Thymus (tissue), 11 donors: Measurements from ENCODE around the gene S1PR3. TPM values are rescaled to one million over a fixed set of nuclear protein-coding genes. Genes with fewer than 3 reads are reported as not detected.

Experiments used
- DNase-seq, 9 donors: peaks; one replicate each; pipeline ENCODE4 v3.0.0-alpha.2; 2013; ENCODE audit warnings: low spot score in 9 of 9, low read depth in 6 of 9, missing footprints in 1 of 9
- H3K27ac ChIP-seq, 2 donors: one replicate each; pipeline ENCODE4 v1.5.1; 2013; ENCODE audit warnings: control low read depth in 1 of 2, low read depth in 1 of 2, low read length in 1 of 2, mild to moderate bottlenecking in 1 of 2, moderate library complexity in 1 of 2
- H3K27me3 ChIP-seq, 2 donors: one replicate each; pipeline ENCODE4 v1.5.1; 2013; ENCODE audit warnings: low read length in 1 of 2; ENCODE audit not compliant: control insufficient read depth in 2 of 2, insufficient read depth in 1 of 2
- H3K36me3 ChIP-seq, 2 donors: one replicate each; pipeline ENCODE4 v1.5.1; 2013; ENCODE audit warnings: low read length in 1 of 2, mild to moderate bottlenecking in 1 of 2, moderate library complexity in 1 of 2; ENCODE audit not compliant: control insufficient read depth in 2 of 2, insufficient read depth in 2 of 2
- H3K4me1 ChIP-seq, 2 donors: one replicate each; pipeline ENCODE4 v1.5.1; 2013; ENCODE audit warnings: low read length in 2 of 2; ENCODE audit not compliant: control insufficient read depth in 2 of 2, insufficient read depth in 2 of 2
- H3K4me3 ChIP-seq, 2 donors: one replicate each; pipeline ENCODE4 v1.5.1; 2013; ENCODE audit warnings: low read length in 2 of 2, control low read depth in 1 of 2, mild to moderate bottlenecking in 1 of 2
- H3K9me3 ChIP-seq, 2 donors: one replicate each; pipeline ENCODE4 v1.5.1; 2013; ENCODE audit warnings: low read length in 1 of 2, mild to moderate bottlenecking in 1 of 2; ENCODE audit not compliant: control insufficient read depth in 2 of 2, insufficient read depth in 1 of 2
- WGBS: extraction: QIAGEN DNeasy Blood & Tissue Kit; methylation state at CpG from one replicate; pipeline ENCODE4 v1.1.7; 2013; 5-methylcytosine and 5-hydroxymethylcytosine counted together
- polyA plus RNA-seq: library from polyadenylated mRNA; stranded (reverse); fragments of 200-250 nt; gene quantifications from one replicate; pipeline ENCODE4 v1.2.3, GENCODE V29; 2013
- total RNA-seq: library from RNA; stranded (reverse); fragments of 120-200 nt; gene quantifications from one replicate; pipeline ENCODE4 v1.2.4, GENCODE V29; 2013
- donor health status: healthy.

The S1PR3 gene
- total and polyA plus RNA-seq, 2 donors, result 4.7 to 5.9 TPM

GRCh38 chr9:89008744-89009545, 17.7 kb downstream of the S1PR3 start:
- no peaks in the 10 kb centered on the region for H3K27me3 ChIP-seq
- no peak overlapping the region for H3K27ac ChIP-seq
- H3K4me3 ChIP-seq, result no peak overlapping the region
- 69% methylated on average over 12 of the region's 12 CpGs for WGBS
- no peaks in the 10 kb centered on the region for H3K4me1 ChIP-seq
- peaks cover 0 to 8% of the 10 kb centered on the region in 2 donors for H3K36me3 ChIP-seq
- no peak for DNase-seq
- H3K9me3 ChIP-seq, result no peaks in the 10 kb centered on the region

GRCh38 chr9:89009546-89009840, 18.2 kb downstream of the S1PR3 start:
- peaks cover 0 to 8% of the 10 kb centered on the region in 2 donors for H3K36me3 ChIP-seq
- no peaks in the 10 kb centered on the region for H3K9me3 ChIP-seq
- no peak for DNase-seq
- H3K27me3 ChIP-seq, result no peaks in the 10 kb centered on the region
- H3K27ac ChIP-seq, result no peak overlapping the region
- H3K4me1 ChIP-seq, result no peaks in the 10 kb centered on the region
- 97% methylated on average over 9 of the region's 9 CpGs for WGBS
- H3K4me3 ChIP-seq, result no peak overlapping the region

- Histone ChIP-seq H3K9me3 (no peaks in the 10 kb centered on the region), H3K27me3 (no peaks in the 10 kb centered on the region), H3K36me3 (peaks cover 0 to 4% of the 10 kb centered on the region in 2 donors), H3K4me1 (no peaks in the 10 kb centered on the region), H3K4me3 (no peak overlapping the region), H3K27ac (no peak overlapping the region)
- 86% methylated on average over 10 of the region's 10 CpGs for WGBS
- DNase-seq, result no peak
Measured at GRCh38 chr9:89010056-89010455, 18.8 kb downstream of the S1PR3 start.

- whole genome bisulfite sequencing, result 81% methylated on average over 6 of the region's 6 CpGs
- Histone ChIP-seq H3K4me3 (no peak overlapping the region), H3K27me3 (no peaks in the 10 kb centered on the region), H3K36me3 (no peaks in the 10 kb centered on the region), H3K9me3 (no peaks in the 10 kb centered on the region), H3K4me1 (no peaks in the 10 kb centered on the region), H3K27ac (no peak overlapping the region)
- DNase-seq, result no peak
Measured at GRCh38 chr9:89010526-89011111, 19.4 kb downstream of the S1PR3 start.

GRCh38 chr9:89011683-89012082, 20.4 kb downstream of the S1PR3 start:
- H3K4me1 ChIP-seq, result no peaks in the 10 kb centered on the region
- H3K27me3 ChIP-seq, result no peaks in the 10 kb centered on the region
- no peak overlapping the region for H3K27ac ChIP-seq
- DNase-seq, result no peak
- no peaks in the 10 kb centered on the region for H3K9me3 ChIP-seq
- no peak overlapping the region for H3K4me3 ChIP-seq
- 97% methylated on average over 2 of the region's 2 CpGs for WGBS
- H3K36me3 ChIP-seq, result no peaks in the 10 kb centered on the region

- Histone ChIP-seq H3K27ac (no peak overlapping the region), H3K4me1 (no peaks in the 10 kb centered on the region), H3K9me3 (no peaks in the 10 kb centered on the region), H3K27me3 (no peaks in the 10 kb centered on the region), H3K36me3 (no peaks in the 10 kb centered on the region), H3K4me3 (no peak overlapping the region)
- 93% methylated on average over 13 of the region's 13 CpGs for WGBS
- DNase-seq, result no peak
Measured at GRCh38 chr9:89012294-89013042, 21.2 kb downstream of the S1PR3 start.

GRCh38 chr9:89013660-89014059, 22.4 kb downstream of the S1PR3 start:
- H3K4me3 ChIP-seq, result no peak overlapping the region
- H3K36me3 ChIP-seq, result no peaks in the 10 kb centered on the region
- no peaks in the 10 kb centered on the region for H3K9me3 ChIP-seq
- no peaks in the 10 kb centered on the region for H3K4me1 ChIP-seq
- WGBS, result 96% methylated on average over 1 of the region's 1 CpG
- H3K27ac ChIP-seq, result no peak overlapping the region
- no peak for DNase-seq
- no peaks in the 10 kb centered on the region for H3K27me3 ChIP-seq

- H3K36me3 ChIP-seq, result no peaks in the 10 kb centered on the region
- no peaks in the 10 kb centered on the region for H3K27me3 ChIP-seq
- no peaks in the 10 kb centered on the region for H3K9me3 ChIP-seq
- WGBS, result 95% methylated on average over 7 of the region's 7 CpGs
- no peaks in the 10 kb centered on the region for H3K4me1 ChIP-seq
- DNase-seq, result no peak
- H3K27ac ChIP-seq, result no peak overlapping the region
- H3K4me3 ChIP-seq, result no peak overlapping the region
Measured at GRCh38 chr9:89014153-89014552, 22.9 kb downstream of the S1PR3 start.

- H3K4me3 ChIP-seq, result no peak overlapping the region
- no peaks in the 10 kb centered on the region for H3K27me3 ChIP-seq
- no peaks in the 10 kb centered on the region for H3K4me1 ChIP-seq
- no peak for DNase-seq
- WGBS, result 96% methylated on average over 2 of the region's 2 CpGs
- H3K36me3 ChIP-seq, result no peaks in the 10 kb centered on the region
- no peak overlapping the region for H3K27ac ChIP-seq
- H3K9me3 ChIP-seq, result no peaks in the 10 kb centered on the region
Measured at GRCh38 chr9:89015336-89015735, 24.1 kb downstream of the S1PR3 start.
